ENCODE results near the gene EVI2B. TPM values are rescaled to one million over a fixed set of nuclear protein-coding genes. Genes with fewer than 3 reads are reported as not detected.
A peak's percentile ranks its signal among the peaks of the same experiment; 100 is the strongest.

The EVI2B gene
- polyA plus RNA-seq, 2 of the 4 experiments (the other 2 are of a cell fraction), result 0.04 TPM; not detected in 1

DNA sequence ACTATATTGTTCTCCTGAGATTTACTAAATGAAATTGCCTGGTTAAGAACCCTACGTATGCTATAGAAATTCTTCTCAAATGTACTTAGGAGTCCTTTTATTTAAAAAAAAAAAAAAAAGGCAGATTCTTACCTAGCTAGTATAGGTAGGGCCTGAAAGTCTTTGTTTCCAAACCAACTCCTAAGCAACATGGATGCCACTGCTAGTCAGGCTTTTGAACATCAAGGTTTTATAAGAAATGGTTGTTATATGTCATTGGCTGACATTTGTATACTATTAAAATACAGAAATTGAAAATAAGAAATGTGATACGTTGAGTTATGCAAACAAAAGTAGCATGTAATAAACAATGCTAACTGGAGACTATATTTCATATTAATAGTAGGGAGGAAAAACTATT lies 6.4 kb upstream of the EVI2B start:
- no peak for DNase-seq (ENCODE audit: low read depth in 1 of 2, low spot score in 1 of 2)
- Histone ChIP-seq H3K4me3 (no peak overlapping the region), H3K27ac (no peak overlapping the region), H3K4me1 (no peaks in the 10 kb centered on the region), H3K9me3 (no peaks in the 10 kb centered on the region), H3K4me2 (no peak overlapping the region)
- FAIRE-seq, result no peak
- TF ChIP-seq, protein P1, sequence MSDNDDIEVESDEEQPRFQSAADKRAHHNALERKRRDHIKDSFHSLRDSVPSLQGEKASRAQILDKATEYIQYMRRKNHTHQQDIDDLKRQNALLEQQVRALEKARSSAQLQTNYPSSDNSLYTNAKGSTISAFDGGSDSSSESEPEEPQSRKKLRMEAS (IDR thresholded peaks at IDR 0.05), result no peak
- no peak for TF ChIP-seq PHF8 (IDR thresholded peaks at IDR 0.05; ENCODE audit: borderline replicate concordance, low read depth)
- no peak for TF ChIP-seq CBX8 (IDR thresholded peaks at IDR 0.05)
- TF ChIP-seq EP300 (IDR thresholded peaks at IDR 0.05), result no peak
- TF ChIP-seq EHMT2 (IDR thresholded peaks at IDR 0.05; ENCODE audit: low read depth), result no peak
- TF ChIP-seq SMC3 (IDR thresholded peaks at IDR 0.05), result no peak
- TF ChIP-seq SREBF2 (IDR thresholded peaks at IDR 0.05), result no peak
- no peak for TF ChIP-seq NFE2L2 (conservative IDR thresholded peaks at IDR 0.05; ENCODE audit: low read length)
- no peak for TF ChIP-seq HEYL (CRISPR knock-in tag; IDR thresholded peaks at IDR 0.05)
- ATAC-seq, result no peak
- CTCF ChIA-PET, result no interaction called here
- WGBS (ENCODE audit: missing lambda C conversion rate), result 91% methylated on average over 2 of the region's 2 CpGs
- POLR2A ChIA-PET, result no interaction called here

DNA sequence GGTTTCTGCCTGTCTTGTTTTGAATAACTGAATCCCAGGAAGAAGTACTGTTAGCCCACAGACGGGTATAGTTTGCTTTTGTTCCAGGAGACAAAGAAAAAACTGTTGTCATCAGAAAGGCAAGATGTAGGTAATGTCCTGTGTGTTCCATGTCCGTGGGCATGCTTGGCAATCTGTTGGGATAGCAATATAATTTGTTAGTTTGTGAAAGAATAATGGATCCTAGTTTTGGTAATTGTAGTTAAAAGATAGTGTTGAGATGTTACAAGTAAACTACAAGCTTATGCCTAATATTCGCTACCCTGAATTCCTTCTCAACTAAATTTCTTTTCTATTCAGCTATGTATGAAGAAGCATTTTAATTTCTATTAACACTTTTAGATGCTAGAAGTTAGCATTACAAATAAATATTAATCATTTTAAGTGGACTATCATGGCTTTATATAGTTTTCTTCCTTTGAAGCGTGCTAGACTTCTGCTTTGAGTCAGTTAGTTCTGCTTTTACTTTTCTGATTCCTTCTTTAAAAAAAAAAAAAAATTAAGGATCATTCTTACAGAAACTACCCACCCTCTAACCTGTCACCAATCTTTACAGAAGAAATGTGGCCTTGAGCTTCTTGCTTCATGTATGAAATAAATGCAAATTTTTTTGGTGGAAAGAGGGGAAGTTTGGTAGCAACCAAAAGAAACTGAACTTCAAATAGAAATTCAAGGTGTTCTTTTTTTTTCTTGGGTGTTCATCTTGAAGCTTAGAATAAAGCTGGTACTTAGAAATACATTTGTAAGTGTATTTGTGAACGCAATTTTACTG lies 5.2 kb upstream of the EVI2B start:
- peak; percentile 46 for FAIRE-seq
- CTCF ChIA-PET, result interaction anchor here (0.5 to 1.0 kb wide), 7 partner anchors 14 to 575 kb away, joined by 3 to 5 read pairs (median 3); no protein-coding TSS in a partner anchor

DNA sequence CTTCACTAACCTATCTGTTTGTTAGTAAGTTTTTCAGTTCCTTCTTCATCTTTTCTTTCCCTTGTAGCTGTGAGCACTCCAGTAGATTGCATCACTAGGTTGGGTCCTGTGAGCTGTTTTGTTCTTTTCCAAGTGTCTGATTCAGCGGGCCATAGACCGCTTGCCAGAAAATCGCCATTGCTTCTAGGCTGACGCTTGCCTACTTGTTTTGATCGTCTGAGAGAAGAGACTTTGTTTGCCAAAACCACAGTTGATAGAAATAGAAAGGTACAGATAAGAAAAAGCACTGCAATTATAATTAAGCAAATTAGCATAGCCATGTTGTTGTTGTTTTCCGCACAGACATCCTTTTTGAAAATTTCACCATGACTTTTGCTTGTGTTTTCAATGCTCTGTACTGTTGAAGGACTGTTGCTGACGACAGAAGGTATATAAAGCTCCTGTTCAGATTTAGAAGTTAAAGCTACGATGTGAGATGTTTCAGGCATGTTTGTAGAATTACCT lies 4.5 kb upstream of the EVI2B start:
- peak; percentile 32 for FAIRE-seq
- ChIA-PET CTCF (interaction anchor here (1.0 kb wide), 3 partner anchors 15 to 33 kb away, joined by 3 to 4 read pairs (median 3); no protein-coding TSS in a partner anchor), POLR2A (no interaction called here)
- peaks cover 8% of the 10 kb centered on the region; the same call in 2 of the 3 replicates for H3K4me1 ChIP-seq
- 92% methylated on average over 8 of the region's 8 CpGs for WGBS (ENCODE audit: missing lambda C conversion rate)
- no peak overlapping the region for H3K27ac ChIP-seq
- no peak overlapping the region for H3K4me3 ChIP-seq
- ATAC-seq, result no peak
- no peak for DNase-seq (ENCODE audit: low read depth in 1 of 2, low spot score in 1 of 2)
- no peaks in the 10 kb centered on the region for H3K9me3 ChIP-seq
- no peak overlapping the region for H3K4me2 ChIP-seq
- TF ChIP-seq CHD4 (IDR thresholded peaks at IDR 0.05; ENCODE audit: borderline replicate concordance) (no peak), EHF (CRISPR knock-in tag; IDR thresholded peaks at IDR 0.05) (no peak), HOXB13 (CRISPR knock-in tag; IDR thresholded peaks at IDR 0.05; ENCODE audit: low read depth) (no peak), CEBPB (IDR thresholded peaks at IDR 0.05) (no peak)
- TF ChIP-seq, protein P2, sequence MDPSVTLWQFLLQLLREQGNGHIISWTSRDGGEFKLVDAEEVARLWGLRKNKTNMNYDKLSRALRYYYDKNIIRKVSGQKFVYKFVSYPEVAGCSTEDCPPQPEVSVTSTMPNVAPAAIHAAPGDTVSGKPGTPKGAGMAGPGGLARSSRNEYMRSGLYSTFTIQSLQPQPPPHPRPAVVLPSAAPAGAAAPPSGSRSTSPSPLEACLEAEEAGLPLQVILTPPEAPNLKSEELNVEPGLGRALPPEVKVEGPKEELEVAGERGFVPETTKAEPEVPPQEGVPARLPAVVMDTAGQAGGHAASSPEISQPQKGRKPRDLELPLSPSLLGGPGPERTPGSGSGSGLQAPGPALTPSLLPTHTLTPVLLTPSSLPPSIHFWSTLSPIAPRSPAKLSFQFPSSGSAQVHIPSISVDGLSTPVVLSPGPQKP (IDR thresholded peaks at IDR 0.05; ENCODE audit: low read depth, low read length), result no peak
- TF ChIP-seq, protein P3, sequence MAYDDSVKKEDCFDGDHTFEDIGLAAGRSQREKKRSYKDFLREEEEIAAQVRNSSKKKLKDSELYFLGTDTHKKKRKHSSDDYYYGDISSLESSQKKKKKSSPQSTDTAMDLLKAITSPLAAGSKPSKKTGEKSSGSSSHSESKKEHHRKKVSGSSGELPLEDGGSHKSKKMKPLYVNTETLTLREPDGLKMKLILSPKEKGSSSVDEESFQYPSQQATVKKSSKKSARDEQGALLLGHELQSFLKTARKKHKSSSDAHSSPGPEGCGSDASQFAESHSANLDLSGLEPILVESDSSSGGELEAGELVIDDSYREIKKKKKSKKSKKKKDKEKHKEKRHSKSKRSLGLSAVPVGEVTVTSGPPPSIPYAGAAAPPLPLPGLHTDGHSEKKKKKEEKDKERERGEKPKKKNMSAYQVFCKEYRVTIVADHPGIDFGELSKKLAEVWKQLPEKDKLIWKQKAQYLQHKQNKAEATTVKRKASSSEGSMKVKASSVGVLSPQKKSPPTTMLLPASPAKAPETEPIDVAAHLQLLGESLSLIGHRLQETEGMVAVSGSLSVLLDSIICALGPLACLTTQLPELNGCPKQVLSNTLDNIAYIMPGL (CRISPR knock-in tag; IDR thresholded peaks at IDR 0.05; ENCODE audit: borderline replicate concordance), result no peak

More for the DNA sequence above, 5.2 kb upstream of the EVI2B start:
- no peak for DNase-seq (ENCODE audit: low read depth in 1 of 2, low spot score in 1 of 2)
- POLR2A ChIA-PET, result no interaction called here
- no peaks in the 10 kb centered on the region for H3K9me3 ChIP-seq
- no peak overlapping the region for H3K27ac ChIP-seq
- 86% methylated on average over 5 of the region's 5 CpGs for WGBS (ENCODE audit: missing lambda C conversion rate)
- H3K4me2 ChIP-seq, result no peak overlapping the region
- H3K4me1 ChIP-seq, result peaks cover 4% of the 10 kb centered on the region; the same call in 2 of the 3 replicates
- ATAC-seq, result no peak; a peak in 1 of 6 replicates
- no peak for TF ChIP-seq FOSB (CRISPR knock-in tag; IDR thresholded peaks at IDR 0.05)
- no peak for TF ChIP-seq HDAC2 (IDR thresholded peaks at IDR 0.05)
- no peak for TF ChIP-seq CBX2 (IDR thresholded peaks at IDR 0.05; ENCODE audit: borderline replicate concordance, low read depth)
- no peak for TF ChIP-seq FOXS1 (CRISPR knock-in tag; IDR thresholded peaks at IDR 0.05)
- no peak for TF ChIP-seq RNF2 (IDR thresholded peaks at IDR 0.05; ENCODE audit: borderline replicate concordance, low read depth)
- TF ChIP-seq ZFP36 (IDR thresholded peaks at IDR 0.05; ENCODE audit: borderline replicate concordance, partially characterized antibody), result no peak
- TF ChIP-seq HOXA7 (CRISPR knock-in tag; IDR thresholded peaks at IDR 0.05), result no peak
- no peak for TF ChIP-seq RAD21 (conservative IDR thresholded peaks at IDR 0.05 in 1 of 2, IDR thresholded peaks at IDR 0.05 in 1 of 2)
- TF ChIP-seq JUN (IDR thresholded peaks at IDR 0.05), result no peak
- TF ChIP-seq, protein P4, sequence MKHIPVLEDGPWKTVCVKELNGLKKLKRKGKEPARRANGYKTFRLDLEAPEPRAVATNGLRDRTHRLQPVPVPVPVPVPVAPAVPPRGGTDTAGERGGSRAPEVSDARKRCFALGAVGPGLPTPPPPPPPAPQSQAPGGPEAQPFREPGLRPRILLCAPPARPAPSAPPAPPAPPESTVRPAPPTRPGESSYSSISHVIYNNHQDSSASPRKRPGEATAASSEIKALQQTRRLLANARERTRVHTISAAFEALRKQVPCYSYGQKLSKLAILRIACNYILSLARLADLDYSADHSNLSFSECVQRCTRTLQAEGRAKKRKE (CRISPR knock-in tag; IDR thresholded peaks at IDR 0.05; ENCODE audit: low read depth), result no peak
- TF ChIP-seq, protein P5, sequence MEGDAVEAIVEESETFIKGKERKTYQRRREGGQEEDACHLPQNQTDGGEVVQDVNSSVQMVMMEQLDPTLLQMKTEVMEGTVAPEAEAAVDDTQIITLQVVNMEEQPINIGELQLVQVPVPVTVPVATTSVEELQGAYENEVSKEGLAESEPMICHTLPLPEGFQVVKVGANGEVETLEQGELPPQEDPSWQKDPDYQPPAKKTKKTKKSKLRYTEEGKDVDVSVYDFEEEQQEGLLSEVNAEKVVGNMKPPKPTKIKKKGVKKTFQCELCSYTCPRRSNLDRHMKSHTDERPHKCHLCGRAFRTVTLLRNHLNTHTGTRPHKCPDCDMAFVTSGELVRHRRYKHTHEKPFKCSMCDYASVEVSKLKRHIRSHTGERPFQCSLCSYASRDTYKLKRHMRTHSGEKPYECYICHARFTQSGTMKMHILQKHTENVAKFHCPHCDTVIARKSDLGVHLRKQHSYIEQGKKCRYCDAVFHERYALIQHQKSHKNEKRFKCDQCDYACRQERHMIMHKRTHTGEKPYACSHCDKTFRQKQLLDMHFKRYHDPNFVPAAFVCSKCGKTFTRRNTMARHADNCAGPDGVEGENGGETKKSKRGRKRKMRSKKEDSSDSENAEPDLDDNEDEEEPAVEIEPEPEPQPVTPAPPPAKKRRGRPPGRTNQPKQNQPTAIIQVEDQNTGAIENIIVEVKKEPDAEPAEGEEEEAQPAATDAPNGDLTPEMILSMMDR (IDR thresholded peaks at IDR 0.05), result no peak
- TF ChIP-seq ZC3H11A (IDR thresholded peaks at IDR 0.05), result no peak
- no peak overlapping the region for H3K4me3 ChIP-seq
